Panc1 (cell line): ENCODE data around the gene SPATA1. TPM values are rescaled to one million over a fixed set of nuclear protein-coding genes. Genes with fewer than 3 reads are reported as not detected.

Source experiments
- ATAC-seq: fragments of 200-7000 bp; cut with Tn5 transposase; 2 replicates; pipeline ENCODE4 v1.9.1; 2020; ENCODE audit warnings: mild to moderate bottlenecking, moderate library complexity
- BruUV-seq: library from RNA; stranded (reverse); fragments of 400-500 nt; replicated peaks from 2 replicates; lab custom pipeline; 2021; lab: Mats Ljungman, UMichigan
- CTCF ChIA-PET: fragments of 300-600 bp; sonication (Branson Sonifier 250); formaldehyde crosslinking; loops from one replicate; lab custom pipeline; 2022; ENCODE audit warnings: antibody characterized with exemption; lab: Charles Lee
- POLR2A ChIA-PET: fragments of 300-600 bp; sonication (Branson Sonifier 250); formaldehyde crosslinking; loops from one replicate; lab custom pipeline; 2022; ENCODE audit warnings: antibody characterized with exemption; lab: Charles Lee
- DNase-seq: peaks from one replicate; pipeline ENCODE4 v3.0.0-alpha.2; 2010; ENCODE audit warnings: low read depth, low spot score
- H3K27ac ChIP-seq: 2 replicates; pipeline ENCODE4 v1.5.1; 2011; ENCODE audit warnings: mild to moderate bottlenecking, low read length, inconsistent platforms
- H3K27me3 ChIP-seq: fragments of 200-500 bp; sonication (Bioruptor generic); 2 replicates; pipeline ENCODE4 v1.6.0; 2014; ENCODE audit warnings: low read length, inconsistent platforms; ENCODE audit not compliant: control insufficient read depth, insufficient read depth
- H3K36me3 ChIP-seq: fragments of 200-500 bp; sonication (Bioruptor generic); 2 replicates; pipeline ENCODE4 v1.5.1; 2014; ENCODE audit warnings: inconsistent platforms, mild to moderate bottlenecking, low read length, moderate library complexity; ENCODE audit not compliant: control insufficient read depth, insufficient read depth
- H3K4me1 ChIP-seq: 2 replicates; pipeline ENCODE4 v1.5.1; 2011; ENCODE audit warnings: inconsistent platforms, mild to moderate bottlenecking, low read length, moderate library complexity; ENCODE audit not compliant: control insufficient read depth, insufficient read depth
- H3K4me3 ChIP-seq, 2 experiments: 2 replicates each; pipeline ENCODE4 v1.5.1; 2011 to 2012; ENCODE audit warnings: low read depth in 2 of 2, low read length in 2 of 2, mild to moderate bottlenecking in 2 of 2, inconsistent platforms in 1 of 2, moderate library complexity in 1 of 2
- H3K9me3 ChIP-seq: fragments of 200-500 bp; sonication (Bioruptor generic); 2 replicates; pipeline ENCODE4 v1.5.1; 2014; ENCODE audit warnings: low read depth, mild to moderate bottlenecking, inconsistent platforms, low read length, moderate library complexity; ENCODE audit not compliant: control insufficient read depth, insufficient read depth
- POLR2AphosphoS5 ChIP-seq: IDR thresholded peaks from 2 replicates; pipeline ENCODE4 v1.6.1; 2012; ENCODE audit warnings: mild to moderate bottlenecking, low read depth, low read length, moderate library complexity
- REST ChIP-seq, 2 experiments: IDR thresholded peaks; 2 replicates each; pipeline ENCODE4 v1.6.1; 2011 to 2012; ENCODE audit warnings: low read depth in 2 of 2, control low read depth in 1 of 2, low read length in 1 of 2, mild to moderate bottlenecking in 1 of 2, moderate library complexity in 1 of 2; ENCODE audit not compliant: insufficient read depth in 1 of 2
- SIN3A ChIP-seq: IDR thresholded peaks from 2 replicates; pipeline ENCODE4 v1.6.1; 2012; ENCODE audit warnings: low read depth, mild to moderate bottlenecking, low read length, moderate library complexity, borderline replicate concordance; ENCODE audit not compliant: insufficient read depth
- TCF7L2 ChIP-seq: IDR thresholded peaks from 2 replicates; pipeline ENCODE4 v1.6.1; 2011; ENCODE audit warnings: mild to moderate bottlenecking, low read depth, low read length, inconsistent platforms
- in situ Hi-C: cut with HindIII; loops from 2 replicates; pipeline ENCODE4 v1.10.0; 2016; ENCODE audit warnings: low sequenced_read_pairs, low pct_unique_long_range_greater_than_20kb
- intact Hi-C: fragments of 100-400 bp; cut with micrococcal nuclease; formaldehyde crosslinking; loops from one replicate; pipeline ENCODE4 v1.10.0; 2022; ENCODE audit not compliant: unreplicated experiment
- total RNA-seq: library from RNA; stranded (reverse); gene quantifications from one replicate; pipeline ENCODE4 v1.2.1, GENCODE V29; 2021; ENCODE audit not compliant: unreplicated experiment
- TF ChIP-seq, protein P1 (sequence below): fragments of 450-650 bp; IDR thresholded peaks from 2 replicates; pipeline ENCODE4 v1.5.1; 2017; ENCODE audit warnings: mild to moderate bottlenecking

The SPATA1 gene
- total RNA-seq, 1 experiment from 2014 or later = 5.0 TPM

DNA sequence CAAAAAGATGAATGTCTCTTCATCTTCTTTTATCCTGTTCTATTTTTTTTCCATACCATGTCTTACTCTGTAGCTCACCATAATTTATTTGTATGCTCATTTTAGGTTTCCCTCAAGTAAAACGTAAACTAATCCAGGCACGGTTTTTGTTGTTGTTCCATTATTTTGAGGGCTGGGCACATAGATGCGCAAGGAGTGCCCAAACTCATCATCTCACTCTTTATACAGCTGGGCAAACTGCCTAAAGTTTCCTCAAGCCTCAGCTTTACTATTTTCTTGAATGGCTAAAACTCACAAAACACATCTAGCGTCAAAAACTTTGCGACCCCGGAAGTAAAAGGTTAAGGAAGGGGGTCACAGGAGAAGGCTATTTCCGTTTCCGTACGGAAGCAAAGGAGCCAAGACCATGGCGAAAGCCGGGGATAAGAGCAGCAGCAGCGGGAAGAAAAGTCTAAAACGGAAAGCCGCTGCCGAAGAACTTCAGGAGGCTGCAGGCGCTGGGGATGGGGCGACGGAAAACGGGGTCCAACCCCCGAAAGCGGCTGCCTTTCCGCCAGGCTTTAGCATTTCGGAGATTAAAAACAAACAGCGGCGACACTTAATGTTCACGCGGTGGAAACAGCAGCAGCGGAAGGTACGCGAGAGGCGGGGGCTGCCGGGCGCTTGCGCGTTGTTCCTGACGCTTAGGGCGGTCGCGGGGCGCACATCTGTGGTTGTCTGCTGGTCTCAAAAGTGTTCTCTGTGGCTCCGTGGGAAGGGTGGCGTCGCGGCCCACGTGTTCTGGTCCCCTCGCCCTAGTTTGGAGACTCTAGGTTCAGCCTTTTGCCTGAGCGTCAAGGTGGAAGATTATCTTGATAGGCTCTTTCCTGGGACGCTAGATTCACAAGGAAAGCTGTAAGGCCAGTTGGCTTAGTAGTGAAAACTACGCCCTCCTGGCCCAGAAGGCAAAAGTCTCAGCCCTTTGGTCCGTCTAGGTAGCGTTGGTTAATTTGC lies 27.0 kb upstream of the SPATA1 start, which contains the start of gene RPF1:
Gene RPF1, plus strand, starts transcription at position 391 of the 993 bp plus-strand sequence. Its CDS starts 16 bp downstream, at position 407.
- Histone ChIP-seq H3K27me3 (no peaks in the 10 kb centered on the region), H3K9me3 (peaks cover 5% of the 10 kb centered on the region; the same call in 1 of the 2 replicates), H3K4me3 (peak within 1 kb of the TSS; percentile 71 to 81), H3K4me1 (peaks cover 11% of the 10 kb centered on the region), H3K36me3 (peaks cover 15% of the 10 kb centered on the region), H3K27ac (peak within 1 kb of the TSS; percentile 93)
- CTCF ChIA-PET = interaction anchor here (0.6 to 1.6 kb wide), 3 partner anchors 27 to 335 kb away, joined by 3 read pairs; no protein-coding TSS in a partner anchor
- intact Hi-C loops (loop anchor here (1.0 kb wide), 1 partner anchor 338 kb away; no protein-coding TSS in a partner anchor), in situ Hi-C loops (no loop called here)
- DNase-seq (peak; percentile 89), ATAC-seq (peak; percentile 99)
- BruUV-seq = TSS peak; percentile 92
- POLR2A ChIA-PET = interaction anchor here (0.5 to 0.9 kb wide), 4 partner anchors 27 to 386 kb away, joined by 3 to 6 read pairs (median 4); partner anchors contain the start of genes GNG5 and SPATA1
- TF ChIP-seq POLR2AphosphoS5 (peak; percentile 99), SIN3A (0 out of 2 replicates have a peak, but pooled peaks have one; percentile 90), TCF7L2 (peak; percentile 88)
- TF ChIP-seq, protein P1, sequence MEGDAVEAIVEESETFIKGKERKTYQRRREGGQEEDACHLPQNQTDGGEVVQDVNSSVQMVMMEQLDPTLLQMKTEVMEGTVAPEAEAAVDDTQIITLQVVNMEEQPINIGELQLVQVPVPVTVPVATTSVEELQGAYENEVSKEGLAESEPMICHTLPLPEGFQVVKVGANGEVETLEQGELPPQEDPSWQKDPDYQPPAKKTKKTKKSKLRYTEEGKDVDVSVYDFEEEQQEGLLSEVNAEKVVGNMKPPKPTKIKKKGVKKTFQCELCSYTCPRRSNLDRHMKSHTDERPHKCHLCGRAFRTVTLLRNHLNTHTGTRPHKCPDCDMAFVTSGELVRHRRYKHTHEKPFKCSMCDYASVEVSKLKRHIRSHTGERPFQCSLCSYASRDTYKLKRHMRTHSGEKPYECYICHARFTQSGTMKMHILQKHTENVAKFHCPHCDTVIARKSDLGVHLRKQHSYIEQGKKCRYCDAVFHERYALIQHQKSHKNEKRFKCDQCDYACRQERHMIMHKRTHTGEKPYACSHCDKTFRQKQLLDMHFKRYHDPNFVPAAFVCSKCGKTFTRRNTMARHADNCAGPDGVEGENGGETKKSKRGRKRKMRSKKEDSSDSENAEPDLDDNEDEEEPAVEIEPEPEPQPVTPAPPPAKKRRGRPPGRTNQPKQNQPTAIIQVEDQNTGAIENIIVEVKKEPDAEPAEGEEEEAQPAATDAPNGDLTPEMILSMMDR = no peak

DNA sequence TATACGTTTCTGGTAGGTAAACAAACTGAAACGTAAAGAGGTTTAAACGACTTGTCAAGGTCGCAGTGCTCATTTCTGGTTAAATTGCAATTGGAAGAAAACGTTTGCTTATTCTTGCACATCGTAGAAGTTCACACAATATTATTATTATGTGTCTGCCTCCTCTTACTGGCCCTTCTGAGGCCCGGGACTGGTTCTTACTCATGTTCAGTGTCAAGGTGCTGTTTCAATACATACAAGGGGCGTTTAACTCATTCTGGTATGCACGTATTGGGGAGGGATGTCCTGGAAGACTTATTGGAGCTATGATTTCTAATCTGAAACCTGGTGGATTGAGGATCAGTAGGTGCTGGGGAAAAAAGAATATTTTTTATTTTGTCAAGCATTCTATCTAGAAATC lies 26.2 kb upstream of the SPATA1 start:
- no TSS peak for BruUV-seq
- H3K4me3 ChIP-seq = peak overlapping the region; percentile 71 to 81
- POLR2A ChIA-PET = interaction anchor here (0.9 to 1.0 kb wide), 3 partner anchors 15 to 124 kb away, joined by 3 to 6 read pairs (median 4); partner anchors contain the start of genes GNG5 and SPATA1
- peaks cover 5% of the 10 kb centered on the region; the same call in 1 of the 2 replicates for H3K9me3 ChIP-seq
- H3K4me1 ChIP-seq = peaks cover 11% of the 10 kb centered on the region
- CTCF ChIA-PET = interaction anchor here (0.6 to 1.6 kb wide), 4 partner anchors 26 to 336 kb away, joined by 3 to 6 read pairs (median 3); no protein-coding TSS in a partner anchor
- peak overlapping the region; percentile 93 for H3K27ac ChIP-seq
- no peak for DNase-seq
- TF ChIP-seq REST (IDR thresholded peaks at IDR 0.05; ENCODE audit: insufficient read depth in 1 of 2, low read depth in 2 of 2, low read length in 1 of 2) (no peak), SIN3A (no peak), POLR2AphosphoS5 (no peak), TCF7L2 (no peak)
- TF ChIP-seq, protein P1 = no peak
- ATAC-seq = no peak
- H3K36me3 ChIP-seq = peaks cover 16% of the 10 kb centered on the region
- intact Hi-C loops = loop anchor here (1.0 kb wide), 1 partner anchor 339 kb away; no protein-coding TSS in a partner anchor
- in situ Hi-C loops = no loop called here
- no peaks in the 10 kb centered on the region for H3K27me3 ChIP-seq
